GM18868 (cell line): ENCODE data around the gene MUC5B.
"Not testable (repeated sequence)": the region's sequence is repeated elsewhere in the genome, so short reads cannot be mapped to it uniquely, and the experiment has no call there.

Source experiments
- ATAC-seq: cut with Tn5 transposase; IDR thresholded peaks from one replicate; pipeline ENCODE4 v1.9.1; 2021; ENCODE audit warnings: mild to moderate bottlenecking, moderate library complexity; ENCODE audit not compliant: unreplicated experiment

MUC5B gene

GRCh38 chr11:1260620-1261019 lies 37.8 kb downstream of the MUC5B start:
- no peak for ATAC-seq

- ATAC-seq, result no peak
Observed at GRCh38 chr11:1261241-1262071, 38.6 kb downstream of the MUC5B start.

GRCh38 chr11:1262172-1263006 lies 39.5 kb downstream of the MUC5B start:
- no peak for ATAC-seq

GRCh38 chr11:1263010-1263409 lies 40.1 kb downstream of the MUC5B start:
- ATAC-seq, result no peak

- ATAC-seq, result not testable (repeated sequence)
Observed at GRCh38 chr11:1264444-1264843, 41.6 kb downstream of the MUC5B start.

- ATAC-seq, result not testable (repeated sequence)
Observed at GRCh38 chr11:1265480-1265879, 42.6 kb downstream of the MUC5B start.

- ATAC-seq, result not testable (repeated sequence)
Observed at GRCh38 chr11:1266976-1267375, 44.1 kb downstream of the MUC5B start.

- ATAC-seq, result no peak
Observed at GRCh38 chr11:1267441-1268100, 44.7 kb downstream of the MUC5B start.

GRCh38 chr11:1269957-1270356 lies 47.1 kb downstream of the MUC5B start:
- no peak for ATAC-seq

- no peak for ATAC-seq
Observed at GRCh38 chr11:1270476-1270875, 47.6 kb downstream of the MUC5B start.

GRCh38 chr11:1271002-1271401 lies 48.1 kb downstream of the MUC5B start:
- no peak for ATAC-seq

GRCh38 chr11:1271406-1271805 lies 48.5 kb downstream of the MUC5B start:
- ATAC-seq, result no peak

- ATAC-seq, result no peak
Observed at GRCh38 chr11:1271927-1272326, 49.1 kb downstream of the MUC5B start.

GRCh38 chr11:1272531-1272930 lies 49.7 kb downstream of the MUC5B start:
- no peak for ATAC-seq

GRCh38 chr11:1274501-1274900 lies 51.6 kb downstream of the MUC5B start:
- no peak for ATAC-seq

- no peak for ATAC-seq
Observed at GRCh38 chr11:1275021-1275420, 52.2 kb downstream of the MUC5B start.

- ATAC-seq, result no peak
Observed at GRCh38 chr11:1276041-1276790, 53.4 kb downstream of the MUC5B start.

GRCh38 chr11:1276866-1277615 lies 54.2 kb downstream of the MUC5B start:
- no peak for ATAC-seq

- ATAC-seq, result no peak
Observed at GRCh38 chr11:1277936-1278512, 55.2 kb downstream of the MUC5B start.
